Brain pericyte (primary cell): Measurements from ENCODE around the gene LTB4R.
"Not testable (repeated sequence)": the region's sequence is repeated elsewhere in the genome, so short reads cannot be mapped to it uniquely, and the experiment has no call there.

Experiments
- DNase-seq: peaks from one replicate; pipeline ENCODE4 v3.0.0-alpha.2; 2012; ENCODE audit warnings: low read depth, low spot score

Gene LTB4R

GRCh38 chr14:24323341-24323740, 12.0 kb downstream of the LTB4R start:
- no peak for DNase-seq

DNA sequence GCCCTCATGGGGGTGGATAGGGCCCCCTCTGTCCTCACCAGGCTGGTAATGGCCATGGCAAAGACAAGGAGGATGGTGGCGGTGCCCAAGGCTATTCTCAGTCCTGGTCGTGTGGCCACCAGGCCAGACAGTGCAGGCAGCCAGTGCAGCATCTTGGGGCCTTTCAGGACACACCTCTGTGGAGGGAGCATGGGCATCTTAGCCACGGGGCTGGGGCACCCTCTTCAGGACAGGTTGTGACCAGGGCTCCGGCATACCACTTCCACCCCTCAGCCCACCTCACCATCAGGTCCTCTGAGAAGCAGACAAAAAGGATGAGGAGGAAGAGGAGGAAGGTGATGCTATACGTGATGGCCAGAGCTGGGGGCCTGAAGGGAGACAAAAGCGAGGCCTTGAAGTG, 12.7 kb downstream of the LTB4R start:
- DNase-seq, result no peak

- no peak for DNase-seq
Observed at GRCh38 chr14:24325041-24325530, 13.8 kb downstream of the LTB4R start.

DNA sequence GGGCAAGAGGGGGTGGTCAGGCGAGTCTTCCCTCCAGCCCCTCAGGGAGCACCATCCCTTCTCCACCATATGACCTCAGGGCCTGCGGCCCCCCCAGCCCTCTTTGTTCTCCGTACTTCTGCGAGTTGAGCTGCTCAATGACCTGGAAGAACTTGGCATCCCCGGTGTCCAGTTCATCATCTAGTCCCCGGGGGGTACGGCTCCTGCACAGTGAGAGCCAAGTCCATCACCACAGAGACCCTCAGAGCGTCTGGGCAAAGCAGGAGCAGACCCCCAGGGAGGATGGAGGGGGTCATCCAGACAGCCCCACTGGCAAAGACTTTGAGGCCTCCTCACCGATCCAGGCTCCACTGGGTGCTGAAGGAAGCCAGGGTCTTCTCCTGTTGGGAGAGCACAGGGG, 14.7 kb downstream of the LTB4R start:
- DNase-seq, result no peak

- no peak for DNase-seq
Observed at GRCh38 chr14:24327303-24327702, 16.0 kb downstream of the LTB4R start.

DNA sequence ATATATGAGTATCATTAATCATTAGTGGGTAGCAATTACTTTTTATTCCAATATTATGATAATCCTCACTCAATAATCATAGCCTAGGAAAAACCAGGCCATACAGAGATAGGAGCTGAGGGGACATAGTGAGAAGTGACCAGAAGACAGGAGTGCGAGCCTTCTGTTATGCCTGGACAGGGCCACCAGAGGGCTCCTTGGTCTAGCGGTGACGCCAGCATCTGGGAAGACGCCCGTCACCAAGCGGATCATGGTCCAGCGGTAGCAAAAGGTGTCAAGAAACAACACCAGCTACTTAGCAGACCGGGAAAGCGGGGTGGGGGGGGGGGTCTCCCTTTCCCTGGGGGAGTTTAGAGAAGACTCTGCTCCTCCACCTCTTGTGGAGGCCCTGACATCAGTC, 16.6 kb downstream of the LTB4R start:
- not testable (repeated sequence) for DNase-seq

- no peak for DNase-seq
Observed at GRCh38 chr14:24329073-24329663, 17.9 kb downstream of the LTB4R start.

- DNase-seq, result no peak
Observed at GRCh38 chr14:24329736-24330135, 18.4 kb downstream of the LTB4R start.

DNA sequence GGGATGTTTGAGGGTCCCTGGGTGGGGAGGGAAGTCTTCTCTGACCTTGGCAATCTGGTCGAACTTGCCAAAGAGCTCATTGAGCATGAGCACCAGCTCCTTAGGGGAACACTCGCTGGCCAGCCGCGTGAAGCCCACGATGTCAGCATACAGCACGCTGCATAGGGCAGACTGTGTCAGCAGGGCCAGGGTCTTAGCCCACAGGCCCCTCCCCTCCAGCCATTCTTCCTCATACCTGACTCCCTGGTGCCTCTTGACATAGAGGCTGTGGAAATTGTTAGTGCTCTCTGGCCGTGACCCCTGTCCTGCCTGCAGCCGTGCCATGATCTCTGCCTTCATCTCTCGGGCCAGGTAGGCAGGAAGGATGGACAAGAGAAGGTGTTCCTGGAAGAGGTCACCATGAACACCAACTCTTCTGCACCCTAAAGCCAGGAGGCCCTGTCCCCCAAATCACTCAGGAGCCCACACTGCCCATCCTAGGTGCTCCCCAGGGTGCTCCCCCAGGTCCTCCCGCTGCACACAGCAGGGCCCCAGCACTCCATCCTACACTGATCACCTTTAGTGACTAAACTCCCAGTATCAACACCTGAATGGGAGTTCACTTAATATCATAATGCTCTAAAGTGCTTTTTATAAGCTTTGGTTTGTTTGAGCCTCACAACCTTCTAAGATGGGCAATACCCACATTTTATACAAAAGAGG, 19.8 kb downstream of the LTB4R start:
- no peak for DNase-seq

DNA sequence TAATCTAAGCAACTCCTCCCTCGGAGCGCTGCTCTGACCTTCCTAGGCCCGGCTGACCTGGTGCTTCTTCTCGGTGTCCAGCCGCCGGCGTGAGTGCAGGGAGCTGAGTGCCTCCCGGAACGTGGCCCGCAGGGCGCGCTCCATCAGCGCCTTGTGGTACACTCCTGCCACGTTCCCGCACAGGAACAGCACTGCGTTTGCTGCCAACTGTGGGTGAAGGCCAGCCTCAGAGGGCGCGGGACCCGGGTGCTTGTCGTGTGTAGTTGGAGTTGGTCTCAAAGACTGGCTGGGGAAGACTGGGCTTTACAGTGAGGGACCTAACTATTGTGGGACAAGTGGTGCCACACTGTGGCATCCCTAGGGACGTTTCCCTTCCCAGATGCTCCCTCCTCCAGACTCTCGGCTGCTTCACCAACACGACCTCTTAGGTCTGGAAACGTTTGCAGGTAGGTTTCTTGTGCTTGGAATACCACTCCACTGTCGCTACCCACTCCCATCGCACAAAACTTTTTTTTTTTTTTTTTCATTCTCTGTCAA, 20.5 kb downstream of the LTB4R start:
- DNase-seq, result no peak

DNA sequence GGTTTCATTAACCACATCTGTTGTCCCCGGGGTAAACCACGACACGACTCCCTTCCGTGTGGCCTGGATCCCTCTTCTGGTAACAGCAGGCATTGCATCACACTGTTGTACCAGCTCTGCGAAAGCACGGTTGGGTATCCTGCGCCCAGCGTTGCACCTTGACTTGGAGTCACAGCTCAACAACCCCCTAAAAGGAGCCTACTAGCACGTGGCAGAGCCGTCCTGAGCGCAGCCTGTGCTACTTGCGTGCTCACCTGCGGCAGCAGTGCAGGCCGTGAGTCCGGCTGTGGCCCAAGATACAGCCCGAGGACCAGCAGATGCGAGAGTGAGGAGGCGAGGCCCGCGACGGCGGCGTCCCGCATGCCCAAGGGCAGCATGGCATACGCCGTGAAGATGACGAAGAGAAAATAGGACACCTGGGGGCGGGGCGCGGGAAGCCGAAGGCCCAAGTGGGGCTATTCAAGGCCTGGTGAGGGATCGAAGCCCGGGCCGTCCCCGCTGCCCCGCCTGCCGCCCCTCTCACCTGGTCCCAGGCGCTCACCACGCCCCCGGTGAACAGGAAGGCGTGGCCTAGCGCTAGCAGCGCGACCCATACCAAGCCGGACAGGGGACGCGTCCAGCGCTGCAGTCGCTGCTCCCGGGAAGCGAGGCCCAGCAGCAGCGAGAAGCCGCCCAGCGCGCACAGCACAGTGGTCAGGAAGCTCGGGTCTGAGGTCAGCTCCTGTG, 21.1 kb downstream of the LTB4R start:
- DNase-seq, result no peak

- no peak for DNase-seq
Observed at GRCh38 chr14:24334431-24335291, 23.4 kb downstream of the LTB4R start, which contains the start of gene ADCY4. Gene ADCY4, minus strand, starts transcription at chr14:24335071. Its CDS starts 419 bp downstream, at chr14:24334652.

GRCh38 chr14:24335461-24336171, 24.3 kb downstream of the LTB4R start:
- no peak for DNase-seq

DNA sequence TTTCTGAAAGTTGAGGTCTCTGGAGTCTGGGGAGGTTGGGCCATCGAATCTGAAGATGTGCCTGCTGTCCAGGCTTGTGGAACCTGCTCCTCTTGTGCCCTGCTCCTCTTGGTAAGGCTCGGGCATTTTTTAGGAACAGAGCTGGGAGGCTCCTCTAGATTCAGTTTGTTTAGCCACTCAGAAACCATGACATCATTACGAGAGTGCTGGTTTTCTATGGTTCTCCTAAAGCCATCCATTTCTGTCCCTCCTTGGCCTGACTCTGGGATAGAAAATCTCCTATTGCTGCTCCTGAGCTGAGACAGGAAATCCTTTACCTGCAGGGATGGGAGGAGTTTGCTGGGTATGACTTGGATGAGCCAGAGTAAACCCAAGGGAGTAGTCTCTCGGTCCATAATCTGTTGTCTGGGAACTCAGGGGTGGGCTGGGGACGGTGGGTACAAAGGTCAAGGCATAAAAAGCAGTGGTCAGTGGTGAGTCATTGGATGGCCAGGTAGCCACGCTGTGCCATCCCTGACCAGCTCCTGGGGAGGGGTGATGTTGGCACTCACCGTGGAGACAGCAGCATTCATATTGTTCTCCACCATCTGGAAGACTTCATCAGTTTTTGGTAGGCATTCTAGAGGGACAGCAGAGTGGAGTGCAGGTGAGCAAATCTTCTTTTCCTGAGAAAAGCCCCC, 26.0 kb downstream of the LTB4R start:
- no peak for DNase-seq

DNA sequence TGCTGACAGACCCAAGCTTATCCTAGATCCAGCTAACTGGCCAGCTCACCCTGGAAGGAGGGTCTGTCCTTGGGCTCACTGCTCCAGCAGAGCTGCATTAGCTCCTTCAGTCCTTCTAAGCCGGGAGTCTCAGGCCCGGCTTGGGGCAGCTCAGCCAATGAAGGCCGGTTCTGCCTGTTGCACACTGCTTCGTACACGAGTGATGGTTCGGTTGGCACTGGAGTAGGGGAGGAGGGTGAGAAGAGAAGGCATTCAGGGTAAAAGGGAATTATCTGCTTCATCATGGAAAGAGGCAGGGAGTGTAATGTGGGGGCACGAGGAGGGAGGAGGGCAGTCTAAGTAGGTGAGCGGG, 26.5 kb downstream of the LTB4R start:
- no peak for DNase-seq

GRCh38 chr14:24338843-24339242, 27.5 kb downstream of the LTB4R start:
- DNase-seq, result no peak

DNA sequence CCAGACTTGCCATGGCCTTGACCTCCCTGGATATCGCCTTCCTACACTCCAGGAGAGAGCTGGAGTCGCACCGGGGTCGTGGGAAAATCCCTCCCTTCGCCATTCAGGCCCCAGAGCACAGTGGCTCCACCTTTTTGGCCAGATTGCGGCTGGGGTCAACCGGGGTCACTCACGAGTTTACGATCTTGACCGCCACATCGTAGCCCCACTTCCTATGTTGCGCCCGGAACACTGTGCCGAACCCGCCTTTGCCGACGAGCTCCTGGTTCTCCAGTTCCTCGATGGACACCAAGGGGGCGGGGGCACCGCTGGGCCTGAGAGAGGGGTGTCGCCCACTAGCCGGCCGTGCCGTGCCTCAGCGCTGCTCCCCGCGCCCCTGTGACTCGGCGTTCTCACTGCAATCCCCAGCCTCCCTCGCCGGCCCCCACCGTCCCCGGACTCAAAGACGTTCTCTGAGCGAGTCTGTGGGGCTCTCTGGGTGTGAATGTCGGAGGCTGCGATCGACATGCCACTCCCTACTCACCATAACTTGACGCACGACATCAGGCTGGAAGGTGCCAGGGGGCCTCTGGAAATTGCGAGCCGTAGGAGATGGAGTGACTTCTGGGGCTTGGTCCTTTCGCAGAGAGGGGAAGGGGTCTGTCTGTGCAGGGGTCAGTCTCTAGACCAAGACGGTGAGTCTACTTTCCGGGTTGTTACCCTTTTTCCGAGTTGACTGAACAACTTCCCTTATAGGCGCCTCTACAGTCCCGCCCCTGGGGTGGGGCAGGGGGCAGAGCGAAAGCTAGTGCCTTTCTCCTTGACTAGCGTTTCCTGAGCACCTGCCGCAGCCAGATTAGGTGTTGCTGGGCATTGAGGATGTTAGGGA, 28.2 kb downstream of the LTB4R start, which contains the start of gene RIPK3:
Gene RIPK3, minus strand, starts transcription at position 708 of the 868 bp plus-strand sequence. Its CDS starts 165 bp downstream, at position 543.
- no peak for DNase-seq

DNA sequence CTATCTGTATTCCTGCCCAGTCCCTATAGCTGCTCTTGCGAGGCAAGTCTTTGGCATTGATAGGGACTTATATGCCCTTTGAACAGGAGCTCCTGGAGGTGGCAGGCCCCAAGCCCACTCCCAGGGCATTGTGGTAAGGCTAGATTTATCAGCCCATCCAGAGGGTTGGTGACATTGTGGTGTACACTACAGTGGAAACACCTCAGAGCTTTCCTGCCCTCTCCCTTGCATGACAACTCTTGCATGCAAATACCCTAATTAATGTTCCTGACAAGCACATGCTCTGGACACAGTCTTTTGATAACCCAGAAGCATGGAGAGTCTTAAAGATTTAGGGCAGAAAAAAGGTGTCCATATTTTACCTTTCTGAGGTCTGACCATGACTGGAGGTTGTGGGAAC, 29.3 kb downstream of the LTB4R start:
- no peak for DNase-seq

DNA sequence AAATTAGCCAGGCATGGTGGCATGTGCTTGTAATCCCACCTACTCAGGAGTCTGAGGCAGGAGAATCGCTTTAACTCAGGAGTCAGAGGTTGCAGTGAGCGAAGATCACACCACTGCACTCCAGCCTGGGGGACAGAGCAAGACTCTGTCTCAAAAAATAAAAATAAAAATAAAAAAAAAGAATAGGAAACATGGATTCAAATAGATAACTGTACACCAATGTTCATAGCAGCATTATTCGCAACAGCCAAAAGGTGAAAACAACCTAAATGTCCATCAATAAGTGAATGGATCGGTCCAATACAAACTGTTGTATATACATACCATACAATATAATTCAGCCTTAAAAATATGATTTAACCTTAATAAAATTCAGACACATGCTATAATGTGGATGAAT, 31.6 kb downstream of the LTB4R start:
- DNase-seq, result no peak
